A673 (cell line): ENCODE measurements around the gene AMER2.

Experiments used
- EZH2 ChIP-seq: fragments of 200-600 bp; sonication (generic); IDR thresholded peaks from 2 replicates; pipeline ENCODE4 v1.6.1; 2017; ENCODE audit warnings: borderline replicate concordance, low read depth, mild to moderate bottlenecking, mixed read lengths, antibody characterized with exemption, low read length; ENCODE audit not compliant: poor library complexity, severe bottlenecking
- TF ChIP-seq, protein P1 (sequence below): fragments of 300-800, 200-600 bp; sonication (generic); conservative IDR thresholded peaks from 2 replicates; pipeline ENCODE4 v1.5.1; 2017; ENCODE audit warnings: low read depth, mild to moderate bottlenecking, antibody characterized with exemption, low read length, moderate library complexity, mixed read lengths

DNA sequence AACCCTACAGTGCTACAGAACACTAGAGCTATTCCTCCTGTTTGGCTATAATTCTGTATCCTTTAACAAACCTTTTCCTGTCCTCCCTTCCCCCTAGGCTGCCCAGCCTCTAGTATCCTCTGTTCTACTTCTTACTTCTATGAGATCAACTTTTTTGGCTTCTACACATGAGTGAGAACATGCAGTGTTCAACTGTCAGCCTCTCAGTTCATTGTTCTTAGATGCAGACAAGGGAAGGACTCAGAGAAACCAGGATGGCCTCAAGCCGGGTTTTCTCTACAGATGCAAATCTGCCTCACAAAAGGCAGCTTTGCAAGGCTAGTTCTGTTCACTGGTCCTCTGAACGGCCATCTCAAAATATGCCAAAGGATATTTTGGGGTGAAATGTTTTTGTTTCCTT is 18.4 kb downstream of the AMER2 start:
- TF ChIP-seq, protein P1, sequence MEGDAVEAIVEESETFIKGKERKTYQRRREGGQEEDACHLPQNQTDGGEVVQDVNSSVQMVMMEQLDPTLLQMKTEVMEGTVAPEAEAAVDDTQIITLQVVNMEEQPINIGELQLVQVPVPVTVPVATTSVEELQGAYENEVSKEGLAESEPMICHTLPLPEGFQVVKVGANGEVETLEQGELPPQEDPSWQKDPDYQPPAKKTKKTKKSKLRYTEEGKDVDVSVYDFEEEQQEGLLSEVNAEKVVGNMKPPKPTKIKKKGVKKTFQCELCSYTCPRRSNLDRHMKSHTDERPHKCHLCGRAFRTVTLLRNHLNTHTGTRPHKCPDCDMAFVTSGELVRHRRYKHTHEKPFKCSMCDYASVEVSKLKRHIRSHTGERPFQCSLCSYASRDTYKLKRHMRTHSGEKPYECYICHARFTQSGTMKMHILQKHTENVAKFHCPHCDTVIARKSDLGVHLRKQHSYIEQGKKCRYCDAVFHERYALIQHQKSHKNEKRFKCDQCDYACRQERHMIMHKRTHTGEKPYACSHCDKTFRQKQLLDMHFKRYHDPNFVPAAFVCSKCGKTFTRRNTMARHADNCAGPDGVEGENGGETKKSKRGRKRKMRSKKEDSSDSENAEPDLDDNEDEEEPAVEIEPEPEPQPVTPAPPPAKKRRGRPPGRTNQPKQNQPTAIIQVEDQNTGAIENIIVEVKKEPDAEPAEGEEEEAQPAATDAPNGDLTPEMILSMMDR: no peak
- no peak for TF ChIP-seq EZH2
